NCI-H2227 (cell line): ENCODE data around the gene FAM162A.
"Not testable (repeated sequence)": the region's sequence is repeated elsewhere in the genome, so short reads cannot be mapped to it uniquely, and the experiment has no call there.

Experiments used
- DNase-seq: peaks from one replicate; lab custom pipeline; 2025; ENCODE audit not compliant: unreplicated experiment; lab: John Stamatoyannopoulos, UW

The FAM162A gene

DNA sequence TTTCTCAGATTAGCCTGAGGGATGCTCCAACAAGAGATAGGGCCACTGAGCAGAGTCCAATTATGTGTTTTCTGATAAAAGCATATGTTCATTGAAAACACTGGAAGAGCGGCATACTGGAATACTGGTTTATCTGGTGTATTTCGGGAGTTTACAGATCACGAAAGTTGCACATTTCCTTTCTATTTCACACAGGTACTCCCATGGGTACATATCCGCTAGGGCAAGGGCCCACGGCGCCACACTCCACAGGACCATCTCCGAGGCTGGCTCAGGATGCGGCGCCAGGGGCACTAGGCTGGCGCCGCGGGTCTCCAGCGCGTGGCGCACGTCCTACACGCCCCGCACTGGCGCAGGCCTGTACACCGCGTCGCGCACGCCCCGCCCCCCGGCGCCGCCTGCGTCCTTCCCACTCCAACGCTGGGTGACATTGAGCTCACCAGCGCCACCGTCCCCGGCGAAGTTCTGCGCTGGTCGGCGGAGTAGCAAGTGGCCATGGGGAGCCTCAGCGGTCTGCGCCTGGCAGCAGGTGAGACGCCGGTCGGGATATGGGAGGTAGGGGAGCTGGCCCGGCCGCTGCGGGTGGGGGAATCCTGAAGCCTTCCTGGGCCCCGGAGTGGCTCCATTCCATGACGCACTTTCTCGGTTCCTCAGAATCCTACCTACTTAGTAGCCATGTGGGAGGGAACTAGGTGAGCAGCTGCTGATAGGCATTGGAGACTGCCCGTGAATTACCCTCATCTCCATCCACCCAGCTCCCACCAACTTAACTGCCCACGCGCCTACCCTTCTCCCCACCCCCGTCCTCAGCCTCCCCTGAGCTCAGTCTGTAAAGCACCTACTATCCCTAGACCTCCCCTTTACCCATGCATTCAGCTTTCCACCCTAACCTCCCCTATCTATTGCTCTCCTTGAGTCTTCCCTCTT lies at the start of gene FAM162A:
Gene FAM162A, plus strand, starts transcription at position 412 of the 927 bp plus-strand sequence. Its CDS starts 84 bp downstream, at position 496.
- peak; percentile 93 for DNase-seq

DNA sequence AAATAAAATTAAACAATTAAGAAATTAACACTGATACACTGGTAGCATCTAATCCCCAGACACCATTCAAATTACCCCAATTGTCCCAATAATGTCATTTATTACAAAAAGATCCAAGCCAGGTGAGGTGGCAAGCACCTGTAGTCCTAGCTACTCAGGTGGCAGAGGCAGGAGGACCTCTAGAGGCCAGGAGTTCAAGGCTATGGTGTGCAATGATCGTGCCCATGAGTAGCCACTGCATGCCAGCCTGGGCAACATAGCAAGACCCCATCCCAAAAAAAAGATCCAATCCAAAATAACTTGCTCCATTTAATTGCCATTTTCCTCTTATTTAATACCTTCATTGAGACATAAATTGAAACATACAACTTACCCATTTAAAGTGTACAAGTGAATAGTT lies 41.2 kb upstream of the FAM162A start:
- no peak for DNase-seq

DNA sequence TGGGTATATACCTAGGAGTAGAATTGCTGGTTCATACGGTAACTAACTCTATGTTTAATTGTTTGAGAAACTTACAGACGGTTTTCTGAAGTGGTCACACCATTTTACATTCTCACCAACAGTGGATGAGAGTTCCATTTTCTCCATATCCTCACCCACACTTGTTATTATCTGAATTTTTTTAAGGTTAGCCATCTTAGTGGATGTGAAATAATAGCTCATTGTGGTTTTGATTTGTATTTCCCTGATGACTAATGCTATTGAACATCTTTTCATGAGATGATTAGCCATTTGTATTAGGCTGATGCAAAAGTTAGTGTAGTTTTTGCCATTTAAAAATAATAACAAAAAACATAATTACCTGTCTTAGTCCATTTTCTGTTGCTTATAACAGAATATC lies 40.3 kb upstream of the FAM162A start:
- DNase-seq, result no peak

DNA sequence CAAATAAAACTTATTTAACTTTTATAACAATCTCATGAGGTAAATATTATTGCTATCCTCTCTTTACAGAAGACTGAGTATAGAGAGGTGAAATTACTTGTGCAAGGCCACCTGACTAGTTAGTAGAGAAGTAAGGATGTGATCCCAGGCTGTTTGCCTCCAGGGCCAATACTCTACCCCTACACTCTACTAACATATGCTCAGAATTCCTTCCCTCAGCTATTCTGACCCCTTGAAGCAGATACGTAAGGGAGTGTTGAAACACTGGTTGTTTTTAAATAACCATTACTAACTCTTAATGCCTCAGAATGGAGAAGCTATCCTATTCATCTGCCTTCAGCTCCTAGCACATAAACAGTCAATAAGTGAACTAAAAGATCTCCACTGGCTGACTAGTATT lies 34.8 kb upstream of the FAM162A start:
- no peak for DNase-seq

DNA sequence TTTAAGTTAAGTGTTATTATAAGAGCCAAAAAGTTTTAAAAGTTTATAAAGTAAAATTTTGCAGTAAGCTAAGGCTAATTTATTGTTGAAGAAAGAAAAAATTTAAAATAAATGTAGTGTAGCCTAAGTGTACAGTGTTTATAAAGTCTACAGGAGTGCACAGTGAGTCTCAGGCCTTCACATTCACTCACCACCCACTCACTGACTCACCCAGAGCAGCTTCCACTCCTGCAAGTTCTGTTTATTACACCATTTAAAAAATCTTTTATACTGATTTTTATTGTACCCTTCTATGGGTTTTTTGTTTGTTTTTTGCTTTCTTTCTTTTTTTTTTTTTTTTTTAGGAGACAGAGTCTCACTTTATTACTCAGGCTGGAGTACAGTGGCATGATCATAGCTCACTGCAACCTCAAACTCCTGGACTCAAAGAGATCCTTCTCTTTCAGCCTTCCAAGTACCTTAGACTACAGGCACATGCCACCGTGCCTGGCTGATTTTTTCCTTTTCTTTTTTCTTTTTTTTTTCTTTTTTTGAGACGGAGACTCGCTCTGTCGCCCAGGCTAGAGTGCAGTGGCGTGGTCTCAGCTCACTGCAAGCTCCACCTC lies 33.1 kb upstream of the FAM162A start:
- DNase-seq, result no peak

DNA sequence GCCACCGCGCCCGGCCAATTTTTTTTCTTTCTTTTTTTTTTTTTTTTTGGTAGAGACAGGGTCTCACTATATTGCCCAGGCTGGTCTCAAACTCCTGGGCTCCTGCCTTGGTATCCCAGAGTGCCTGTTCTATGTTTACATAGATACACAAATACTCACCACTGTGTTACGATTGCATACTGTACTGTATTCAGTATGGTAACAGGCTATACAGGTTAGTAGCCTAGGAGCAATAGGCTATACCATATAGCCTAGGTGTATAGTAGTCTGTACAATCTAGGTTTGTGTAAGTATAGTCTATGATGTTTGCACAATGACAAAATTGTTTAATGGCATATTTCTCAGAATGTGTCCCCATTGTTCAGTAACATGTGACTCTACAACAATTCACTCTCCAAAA lies 32.4 kb upstream of the FAM162A start:
- no peak for DNase-seq

GRCh38 chr3:122353215-122353614 lies 30.8 kb upstream of the FAM162A start:
- DNase-seq, result no peak

DNA sequence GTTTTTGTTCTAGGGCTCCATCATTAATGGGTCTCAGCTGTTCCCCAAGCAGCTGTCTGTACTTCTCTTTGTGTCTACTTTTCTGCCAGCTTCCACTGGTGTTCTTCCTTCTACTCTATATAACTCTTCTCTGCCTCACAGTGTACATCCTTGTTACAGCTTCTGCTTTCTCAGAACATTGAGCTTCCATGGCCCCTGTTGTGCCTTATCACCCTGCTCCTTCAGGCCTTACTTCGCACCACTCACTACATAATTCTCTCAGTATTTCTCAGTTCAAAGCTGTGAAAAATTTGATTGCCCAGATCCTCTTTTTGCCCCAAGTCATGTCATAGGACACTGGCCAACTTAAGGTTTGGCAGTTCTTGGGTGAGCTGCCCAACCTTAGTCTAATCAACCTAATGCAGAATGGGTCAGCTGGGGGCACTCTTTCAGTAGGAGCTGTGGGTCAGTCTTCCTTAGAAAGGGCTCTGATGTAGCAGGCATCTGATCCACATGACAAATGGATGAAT lies 30.0 kb upstream of the FAM162A start:
- DNase-seq, result no peak

- DNase-seq, result no peak
Observed at GRCh38 chr3:122355612-122356011, 28.4 kb upstream of the FAM162A start.

GRCh38 chr3:122356402-122356801 lies 27.6 kb upstream of the FAM162A start:
- DNase-seq, result peak; percentile 69

GRCh38 chr3:122357828-122358702 lies 25.9 kb upstream of the FAM162A start:
- DNase-seq, result peak; percentile 1

DNA sequence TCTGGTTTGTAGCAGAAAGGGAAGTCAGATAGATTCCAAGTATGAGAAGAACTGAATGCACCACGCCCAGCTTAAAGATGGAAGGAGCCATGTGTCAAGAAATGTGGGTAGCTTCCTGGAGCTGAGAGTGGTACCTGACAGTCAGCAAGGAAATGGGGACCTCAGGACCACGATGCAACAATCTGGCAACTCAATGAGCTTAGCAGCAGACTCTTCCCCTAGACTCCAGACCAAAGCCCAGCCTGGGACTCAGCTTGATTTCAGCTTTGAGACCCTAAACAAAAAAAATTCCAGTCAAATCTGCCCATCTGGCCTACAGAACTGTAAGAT lies 25.3 kb upstream of the FAM162A start:
- DNase-seq, result no peak

- no peak for DNase-seq
Observed at GRCh38 chr3:122362026-122362425, 22.0 kb upstream of the FAM162A start.

- no peak for DNase-seq
Observed at GRCh38 chr3:122364490-122364889, 19.5 kb upstream of the FAM162A start.

GRCh38 chr3:122365073-122365472 lies 18.9 kb upstream of the FAM162A start:
- no peak for DNase-seq

DNA sequence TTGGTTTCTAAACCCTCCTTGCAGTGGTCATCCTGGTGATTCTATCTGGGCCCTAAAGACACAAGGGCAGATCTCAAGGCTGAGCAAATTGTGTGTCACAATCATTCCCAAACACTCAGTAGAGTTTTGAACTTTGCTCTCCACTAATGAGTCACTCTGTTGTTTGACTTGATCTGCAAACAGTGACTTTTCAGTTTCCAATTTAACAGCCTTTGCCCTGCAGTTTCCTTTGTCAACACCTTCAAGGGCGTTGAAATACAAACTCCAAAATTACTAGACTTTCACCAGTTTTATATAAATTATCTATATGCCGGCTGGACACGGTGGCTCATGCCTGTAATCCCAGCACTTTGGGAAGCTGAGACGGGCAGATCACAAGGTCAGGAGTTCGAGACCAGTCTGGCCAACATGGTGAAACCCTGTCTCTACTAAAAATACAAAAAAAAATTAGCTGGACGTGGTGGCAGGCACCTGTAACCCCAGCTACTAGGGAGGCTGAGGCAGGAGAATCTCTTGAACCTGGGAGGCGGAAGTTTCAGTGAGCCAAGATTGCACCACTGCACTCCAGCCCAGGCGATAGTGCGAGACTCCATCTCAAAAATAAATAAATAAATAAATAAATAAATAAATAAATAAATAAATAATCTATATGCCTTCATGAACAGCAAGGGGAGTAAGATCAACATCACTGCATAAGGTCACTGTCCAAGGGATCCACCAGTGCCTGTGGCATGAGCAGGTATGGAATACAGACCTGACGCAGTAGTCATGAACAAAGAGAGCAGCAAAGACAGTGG lies 18.2 kb upstream of the FAM162A start:
- DNase-seq, result not testable (repeated sequence)

DNA sequence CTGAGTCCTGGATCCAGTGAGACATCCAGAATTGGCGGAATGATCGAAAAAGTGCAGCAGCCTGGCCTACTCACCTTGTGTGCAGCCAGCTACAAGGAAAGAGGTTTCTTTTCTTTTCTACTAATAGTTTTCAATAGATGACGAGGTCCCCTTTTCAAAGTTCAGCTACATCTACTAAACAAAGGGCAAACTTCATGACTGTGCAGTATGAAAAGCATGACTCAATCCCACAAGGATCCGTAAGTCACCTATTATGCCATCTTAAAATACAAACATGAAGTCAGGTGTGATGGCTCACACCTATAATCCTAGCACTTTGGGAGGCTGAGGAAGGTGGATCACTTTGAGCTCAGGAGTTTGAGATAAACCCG lies 17.6 kb upstream of the FAM162A start:
- no peak for DNase-seq

DNA sequence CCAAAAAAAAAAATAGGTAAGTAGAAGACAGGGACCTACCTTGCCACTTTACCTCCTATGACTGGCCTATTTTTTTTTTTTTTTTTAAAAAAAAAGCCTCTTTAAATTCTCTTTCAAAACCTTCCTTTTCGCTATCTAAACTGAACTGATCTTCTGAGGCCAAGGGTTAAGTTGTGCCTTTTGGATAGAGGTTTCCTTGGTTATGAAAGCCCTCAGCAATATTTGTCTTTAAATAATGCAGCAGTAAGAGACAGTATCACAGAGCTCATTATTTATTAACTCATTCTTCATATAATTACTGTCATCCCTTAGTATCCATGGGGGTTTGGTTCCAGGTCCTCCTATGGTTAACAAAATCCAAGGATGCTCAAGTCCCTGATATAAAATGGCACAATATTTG lies 9.9 kb upstream of the FAM162A start:
- no peak for DNase-seq

DNA sequence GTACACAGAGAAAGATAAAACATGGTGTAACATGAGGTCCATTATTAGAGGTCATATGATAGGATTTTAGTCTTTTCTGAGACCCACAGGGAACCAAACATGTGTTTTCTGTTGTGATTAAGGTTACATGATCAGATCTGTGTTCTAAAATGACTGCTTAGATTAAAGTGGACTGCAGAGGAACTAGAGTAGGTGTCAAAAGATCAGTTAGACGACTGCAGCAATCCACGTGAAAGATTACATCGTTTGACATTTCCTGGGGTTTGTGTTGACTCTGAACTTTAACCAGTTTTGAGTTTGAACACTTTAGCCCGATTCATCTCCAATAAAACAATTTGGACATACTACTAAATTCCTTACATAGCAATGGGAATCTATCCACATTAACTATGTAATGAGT lies 6.0 kb upstream of the FAM162A start:
- no peak for DNase-seq

DNA sequence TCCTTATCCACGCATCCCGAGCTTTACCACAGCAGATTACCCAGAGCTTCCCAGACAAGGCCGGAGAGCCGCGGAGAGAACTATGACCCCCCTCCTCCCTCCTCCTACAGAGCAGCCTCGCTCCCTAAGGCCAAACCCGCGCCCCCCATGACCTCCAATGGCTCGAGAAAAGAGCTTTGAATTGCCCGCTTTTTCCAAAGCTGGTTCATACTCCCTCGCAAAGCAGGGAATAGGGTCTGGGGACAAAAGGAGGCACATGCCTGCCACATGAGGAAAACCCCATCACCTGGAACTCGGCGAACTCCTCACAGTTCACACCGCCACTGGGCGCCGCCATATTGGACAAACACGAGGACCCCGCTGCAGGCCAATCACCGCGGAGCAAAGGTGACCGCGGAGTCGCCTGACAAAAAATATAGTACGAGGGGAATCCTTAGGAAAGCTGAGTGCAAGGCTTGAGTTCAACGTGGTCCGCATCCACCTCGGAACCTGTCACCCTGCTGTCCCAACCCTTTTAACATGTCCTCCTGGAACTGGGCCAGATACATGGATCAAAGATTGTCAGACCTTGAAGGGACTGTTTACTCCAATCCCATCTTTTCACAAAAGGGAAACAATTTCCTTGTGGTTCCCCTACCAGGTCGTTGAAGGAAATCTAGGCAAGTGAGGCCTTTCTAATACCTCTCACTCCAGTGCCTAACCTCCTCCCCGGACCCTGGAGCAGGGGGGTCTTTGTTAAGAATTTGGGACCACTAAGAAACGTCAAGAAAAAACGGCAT lies 905 bp upstream of the FAM162A start, which contains the start of gene MIX23:
Gene MIX23, minus strand, starts transcription at position 344 of the 779 bp plus-strand sequence. Its CDS starts 7 bp downstream, at position 337.
- peak; percentile 90 for DNase-seq
